SHP77 treated with DMSO at 0.1 percent for 48 hours (cell line): Measurements from ENCODE around the gene NAXD.
"Not testable (repeated sequence)": the region's sequence is repeated elsewhere in the genome, so short reads cannot be mapped to it uniquely, and the experiment has no call there.

ENCODE experiments used
- DNase-seq: peaks from one replicate; lab custom pipeline; 2025; lab: John Stamatoyannopoulos, UW

Gene NAXD

GRCh38 chr13:110644892-110645521, 29.7 kb downstream of the NAXD start:
- DNase-seq = peak; percentile 84

- DNase-seq = no peak
These were observed 30.4 kb downstream of the NAXD start for GRCh38 chr13:110645750-110646149.

- DNase-seq = no peak
These were observed 31.4 kb downstream of the NAXD start for GRCh38 chr13:110646442-110647364.

- DNase-seq = no peak
These were observed 32.0 kb downstream of the NAXD start for GRCh38 chr13:110647365-110647737.

GRCh38 chr13:110648146-110648819, 32.9 kb downstream of the NAXD start:
- DNase-seq = no peak

GRCh38 chr13:110648848-110649421, 33.6 kb downstream of the NAXD start:
- no peak for DNase-seq

GRCh38 chr13:110649551-110649950, 34.2 kb downstream of the NAXD start:
- no peak for DNase-seq

- DNase-seq = no peak
These were observed 35.1 kb downstream of the NAXD start for GRCh38 chr13:110650436-110650835.

GRCh38 chr13:110651271-110651670, 35.9 kb downstream of the NAXD start:
- DNase-seq = no peak

- no peak for DNase-seq
These were observed 36.4 kb downstream of the NAXD start for GRCh38 chr13:110651726-110652230.

GRCh38 chr13:110652231-110652730, 36.9 kb downstream of the NAXD start:
- no peak for DNase-seq

GRCh38 chr13:110652764-110653163, 37.4 kb downstream of the NAXD start:
- DNase-seq = no peak

GRCh38 chr13:110653271-110653670, 37.9 kb downstream of the NAXD start:
- no peak for DNase-seq

- DNase-seq = no peak
These were observed 38.5 kb downstream of the NAXD start for GRCh38 chr13:110653851-110654250.

- no peak for DNase-seq
These were observed 41.9 kb downstream of the NAXD start for GRCh38 chr13:110657196-110657595.

- not testable (repeated sequence) for DNase-seq
These were observed 43.0 kb downstream of the NAXD start for GRCh38 chr13:110658218-110658911.

- no peak for DNase-seq
These were observed 45.9 kb downstream of the NAXD start for GRCh38 chr13:110661256-110661655.

- DNase-seq = no peak
These were observed 46.7 kb downstream of the NAXD start for GRCh38 chr13:110662091-110662490.

GRCh38 chr13:110662777-110663443, 47.6 kb downstream of the NAXD start:
- no peak for DNase-seq

GRCh38 chr13:110663491-110663890, 48.1 kb downstream of the NAXD start:
- DNase-seq = no peak

- no peak for DNase-seq
These were observed 48.7 kb downstream of the NAXD start for GRCh38 chr13:110664041-110664440.
